ENCODE results near the gene DOK5.
"Not testable (repeated sequence)": the region's sequence is repeated elsewhere in the genome, so short reads cannot be mapped to it uniquely, and the experiment has no call there.

The DOK5 gene

GRCh38 chr20:54479138-54479906, 3.9 kb downstream of the DOK5 start:
- Mint-ChIP-seq H3K9me3 (no peaks in the 10 kb centered on the region), H3K36me3 (ENCODE audit: low read depth) (no peaks in the 10 kb centered on the region), H3K4me1 (ENCODE audit: low read depth) (peaks cover 10% of the 10 kb centered on the region), H3K27ac (no peak overlapping the region), H3K4me3 (no peak overlapping the region), H3K27me3 (peaks cover 66% of the 10 kb centered on the region)
- DNase-seq, result no peak

DNA sequence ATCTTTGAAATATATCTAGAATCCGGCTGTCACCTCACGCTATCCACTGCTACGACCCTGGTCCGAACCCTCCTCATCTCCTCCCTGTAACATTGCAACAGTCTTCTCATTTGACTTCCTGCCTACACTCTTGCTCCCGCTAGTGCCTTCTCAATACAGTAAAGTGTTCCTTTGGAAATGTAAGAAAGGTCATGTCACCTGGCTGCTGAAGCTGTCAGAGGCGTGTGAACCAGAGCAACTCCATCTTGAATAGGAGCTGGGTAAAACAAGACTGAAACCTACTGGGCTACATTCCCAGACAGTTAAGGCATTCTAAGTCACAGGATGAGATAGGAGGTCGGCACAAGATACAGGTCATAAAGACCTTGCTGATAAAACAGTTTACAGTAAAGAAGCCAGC, 4.5 kb downstream of the DOK5 start:
- not testable (repeated sequence) for H3K27ac Mint-ChIP-seq; DNase-seq; H3K4me1 Mint-ChIP-seq (ENCODE audit: low read depth); H3K36me3 Mint-ChIP-seq (ENCODE audit: low read depth); H3K4me3 Mint-ChIP-seq; H3K9me3 Mint-ChIP-seq
- H3K27me3 Mint-ChIP-seq, result peaks cover 60% of the 10 kb centered on the region

- Mint-ChIP-seq H3K4me3 (no peak overlapping the region), H3K4me1 (ENCODE audit: low read depth) (peaks cover 3% of the 10 kb centered on the region), H3K9me3 (no peaks in the 10 kb centered on the region), H3K36me3 (ENCODE audit: low read depth) (no peaks in the 10 kb centered on the region), H3K27ac (no peak overlapping the region), H3K27me3 (peaks cover 50% of the 10 kb centered on the region)
- no peak for DNase-seq
Measured at GRCh38 chr20:54481442-54481841, 6.0 kb downstream of the DOK5 start.

- DNase-seq, result no peak
- H3K27ac Mint-ChIP-seq, result no peak overlapping the region
- peaks cover 19% of the 10 kb centered on the region for H3K27me3 Mint-ChIP-seq
- H3K4me3 Mint-ChIP-seq, result no peak overlapping the region
- no peaks in the 10 kb centered on the region for H3K36me3 Mint-ChIP-seq (ENCODE audit: low read depth)
- peaks cover 3% of the 10 kb centered on the region for H3K9me3 Mint-ChIP-seq
- no peaks in the 10 kb centered on the region for H3K4me1 Mint-ChIP-seq (ENCODE audit: low read depth)
Measured at GRCh38 chr20:54485631-54486030, 10.2 kb downstream of the DOK5 start.

GRCh38 chr20:54486585-54486984, 11.2 kb downstream of the DOK5 start:
- Mint-ChIP-seq H3K27ac (no peak overlapping the region), H3K9me3 (peaks cover 3% of the 10 kb centered on the region), H3K36me3 (ENCODE audit: low read depth) (no peaks in the 10 kb centered on the region), H3K27me3 (peaks cover 16% of the 10 kb centered on the region), H3K4me3 (no peak overlapping the region), H3K4me1 (ENCODE audit: low read depth) (no peaks in the 10 kb centered on the region)
- DNase-seq, result no peak

- Mint-ChIP-seq H3K9me3 (peaks cover 3% of the 10 kb centered on the region), H3K36me3 (ENCODE audit: low read depth) (no peaks in the 10 kb centered on the region), H3K27me3 (peaks cover 13% of the 10 kb centered on the region), H3K27ac (no peak overlapping the region), H3K4me3 (no peak overlapping the region), H3K4me1 (ENCODE audit: low read depth) (no peaks in the 10 kb centered on the region)
- DNase-seq, result no peak
Measured at GRCh38 chr20:54488442-54488841, 13.0 kb downstream of the DOK5 start.

DNA sequence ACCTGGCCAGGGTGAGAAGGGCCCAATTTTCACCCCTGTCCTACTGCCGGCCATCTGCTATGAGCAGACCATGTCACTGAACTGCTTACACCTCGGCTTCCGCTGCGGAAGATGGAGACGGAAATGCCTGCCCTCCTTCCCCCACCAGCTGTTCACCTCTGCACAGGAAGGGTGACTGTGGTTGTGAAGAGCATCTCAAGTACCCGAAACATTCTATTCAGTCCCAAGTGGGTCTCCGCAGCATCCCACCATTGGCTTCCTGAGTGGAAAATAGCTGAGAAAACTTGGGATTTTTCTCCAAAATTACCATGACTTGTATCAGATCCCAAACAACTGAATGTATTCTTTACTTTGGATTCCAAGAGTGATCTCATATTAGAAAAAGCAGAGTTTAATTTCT, 16.1 kb downstream of the DOK5 start:
- H3K9me3 Mint-ChIP-seq, result peaks cover 3% of the 10 kb centered on the region
- no peak overlapping the region for H3K4me3 Mint-ChIP-seq

DNA sequence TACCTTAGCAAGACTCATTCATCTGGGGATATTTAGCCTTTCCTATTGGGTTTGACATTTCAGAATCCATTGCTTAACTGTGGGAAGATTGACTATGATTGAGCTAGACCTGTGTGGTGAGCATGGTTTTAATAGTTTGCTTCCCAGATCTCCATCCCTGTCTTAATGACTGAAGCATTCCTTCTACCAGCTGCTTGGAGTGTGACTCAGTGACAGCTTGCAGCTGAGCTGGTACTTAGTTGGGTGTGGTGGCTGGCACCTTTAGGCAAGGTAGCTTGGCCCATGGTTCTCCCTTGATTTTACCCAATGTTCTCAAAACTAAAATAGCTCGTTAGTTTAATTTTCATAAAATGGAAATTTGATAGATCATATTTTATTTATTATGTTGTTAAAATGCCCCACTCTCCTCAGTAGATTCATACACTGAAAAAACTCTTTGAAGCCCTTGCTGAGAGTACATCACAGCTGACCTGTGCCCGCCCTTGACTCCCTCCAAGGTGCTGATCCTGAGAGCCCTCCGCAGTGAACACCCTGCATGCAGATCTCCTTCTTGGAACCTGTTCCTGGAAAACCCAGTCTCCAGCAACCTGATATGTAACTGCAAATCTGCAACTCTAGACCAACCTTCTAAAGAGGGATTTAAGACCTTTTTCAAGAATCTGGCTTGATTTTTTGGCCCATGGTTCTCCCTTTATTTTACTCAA, 19.1 kb downstream of the DOK5 start:
- H3K36me3 Mint-ChIP-seq (ENCODE audit: low read depth), result no peaks in the 10 kb centered on the region
- peaks cover 2% of the 10 kb centered on the region for H3K9me3 Mint-ChIP-seq
- H3K27ac Mint-ChIP-seq, result no peak overlapping the region
- H3K4me1 Mint-ChIP-seq (ENCODE audit: low read depth), result no peaks in the 10 kb centered on the region
- H3K27me3 Mint-ChIP-seq, result peaks cover 13% of the 10 kb centered on the region
- H3K4me3 Mint-ChIP-seq, result no peak overlapping the region
- no peak for DNase-seq

More for the DNA sequence above, 16.1 kb downstream of the DOK5 start:
- H3K4me1 Mint-ChIP-seq (ENCODE audit: low read depth), result no peaks in the 10 kb centered on the region
- no peak for DNase-seq
- H3K27ac Mint-ChIP-seq, result no peak overlapping the region
- peaks cover 10% of the 10 kb centered on the region for H3K27me3 Mint-ChIP-seq
- H3K36me3 Mint-ChIP-seq (ENCODE audit: low read depth), result no peaks in the 10 kb centered on the region

DNA sequence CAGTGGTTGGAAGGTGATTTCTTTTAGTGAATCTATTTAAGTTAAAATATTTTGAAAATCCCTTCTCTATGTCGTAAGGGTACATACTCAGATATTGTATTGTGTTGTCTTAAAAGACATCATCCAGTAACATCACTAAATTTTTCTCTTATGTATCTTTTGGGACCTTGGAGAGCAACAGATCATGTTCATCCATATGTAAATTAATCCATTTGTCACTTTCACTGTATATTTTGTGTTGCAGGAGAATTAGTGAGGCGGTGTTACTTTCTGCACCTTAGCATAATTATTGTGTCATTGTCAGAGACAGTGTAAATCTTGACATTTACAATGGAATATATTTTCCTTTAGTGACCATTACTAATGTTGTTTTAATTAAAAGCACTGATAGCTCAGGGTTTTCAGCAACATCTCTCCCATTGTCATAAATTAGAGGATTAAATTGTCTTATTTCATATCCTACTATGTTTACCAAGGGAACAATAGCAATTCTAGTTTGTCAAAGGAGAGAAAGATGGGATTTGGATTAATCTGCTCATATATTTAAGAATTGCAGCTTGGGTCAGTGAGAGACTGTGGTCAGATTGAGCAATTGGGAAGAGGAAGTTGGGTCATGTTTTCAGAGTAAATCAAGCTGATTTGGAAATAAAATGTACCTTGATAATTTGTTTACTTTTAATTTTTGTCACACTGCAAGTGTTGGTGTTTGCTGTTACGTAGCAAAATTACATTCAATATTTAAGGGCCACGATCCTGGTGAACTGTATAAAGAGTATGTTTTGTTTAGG, 22.7 kb downstream of the DOK5 start:
- Mint-ChIP-seq H3K36me3 (ENCODE audit: low read depth) (no peaks in the 10 kb centered on the region), H3K27ac (no peak overlapping the region), H3K9me3 (no peaks in the 10 kb centered on the region), H3K4me3 (no peak overlapping the region), H3K27me3 (peaks cover 7% of the 10 kb centered on the region), H3K4me1 (ENCODE audit: low read depth) (no peaks in the 10 kb centered on the region)
- DNase-seq, result no peak

GRCh38 chr20:54499111-54499510, 23.7 kb downstream of the DOK5 start:
- Mint-ChIP-seq H3K9me3 (no peaks in the 10 kb centered on the region), H3K27me3 (peaks cover 6% of the 10 kb centered on the region), H3K4me3 (no peak overlapping the region), H3K36me3 (ENCODE audit: low read depth) (no peaks in the 10 kb centered on the region), H3K27ac (no peak overlapping the region), H3K4me1 (ENCODE audit: low read depth) (no peaks in the 10 kb centered on the region)
- DNase-seq, result no peak

DNA sequence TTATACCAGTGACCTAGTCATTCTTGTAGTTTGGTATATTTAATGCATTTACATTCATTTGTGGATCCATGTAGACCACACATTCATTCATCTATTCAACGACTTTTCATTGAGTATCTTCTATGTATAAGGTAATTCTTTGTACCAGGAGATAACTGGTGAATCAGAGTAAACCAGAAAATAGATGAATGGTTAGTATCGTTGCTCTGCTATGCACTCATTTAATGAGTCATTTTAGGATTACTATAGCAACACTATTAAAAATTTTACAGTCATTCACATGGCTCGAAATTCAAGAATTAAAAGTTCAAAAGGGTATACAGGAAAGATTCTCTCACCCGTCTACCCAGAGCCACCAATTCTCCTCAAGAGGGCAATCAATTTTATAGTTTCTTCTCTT, 26.8 kb downstream of the DOK5 start:
- no peaks in the 10 kb centered on the region for H3K4me1 Mint-ChIP-seq (ENCODE audit: low read depth)
- H3K27me3 Mint-ChIP-seq, result peaks cover 14% of the 10 kb centered on the region
- no peak overlapping the region for H3K27ac Mint-ChIP-seq
- peaks cover 3% of the 10 kb centered on the region for H3K9me3 Mint-ChIP-seq
- H3K4me3 Mint-ChIP-seq, result no peak overlapping the region
- DNase-seq, result no peak
- H3K36me3 Mint-ChIP-seq (ENCODE audit: low read depth), result no peaks in the 10 kb centered on the region

DNA sequence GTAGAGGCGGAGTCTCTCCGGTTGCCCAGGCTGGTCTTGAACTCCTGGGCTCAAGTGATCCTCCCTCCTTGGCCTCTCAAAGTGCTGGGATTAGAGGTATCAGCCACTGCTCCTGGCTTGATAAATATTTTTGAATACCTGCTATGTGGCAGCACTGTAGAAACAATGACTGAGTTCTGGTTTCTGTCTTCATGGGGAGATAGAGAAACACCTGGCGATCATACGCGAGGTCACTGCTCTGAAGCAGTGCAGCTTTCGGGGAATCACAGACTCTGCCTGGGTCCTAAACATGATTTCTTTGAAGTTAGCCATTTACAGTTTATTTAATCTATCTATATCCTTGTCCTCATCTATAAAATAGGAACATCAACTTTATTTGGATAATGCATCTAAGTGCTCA, 31.2 kb downstream of the DOK5 start:
- H3K9me3 Mint-ChIP-seq, result peaks cover 3% of the 10 kb centered on the region
- H3K27ac Mint-ChIP-seq, result no peak overlapping the region
- no peak overlapping the region for H3K4me3 Mint-ChIP-seq
- DNase-seq, result no peak
- no peaks in the 10 kb centered on the region for H3K4me1 Mint-ChIP-seq (ENCODE audit: low read depth)
- peaks cover 8% of the 10 kb centered on the region for H3K27me3 Mint-ChIP-seq
- no peaks in the 10 kb centered on the region for H3K36me3 Mint-ChIP-seq (ENCODE audit: low read depth)

DNA sequence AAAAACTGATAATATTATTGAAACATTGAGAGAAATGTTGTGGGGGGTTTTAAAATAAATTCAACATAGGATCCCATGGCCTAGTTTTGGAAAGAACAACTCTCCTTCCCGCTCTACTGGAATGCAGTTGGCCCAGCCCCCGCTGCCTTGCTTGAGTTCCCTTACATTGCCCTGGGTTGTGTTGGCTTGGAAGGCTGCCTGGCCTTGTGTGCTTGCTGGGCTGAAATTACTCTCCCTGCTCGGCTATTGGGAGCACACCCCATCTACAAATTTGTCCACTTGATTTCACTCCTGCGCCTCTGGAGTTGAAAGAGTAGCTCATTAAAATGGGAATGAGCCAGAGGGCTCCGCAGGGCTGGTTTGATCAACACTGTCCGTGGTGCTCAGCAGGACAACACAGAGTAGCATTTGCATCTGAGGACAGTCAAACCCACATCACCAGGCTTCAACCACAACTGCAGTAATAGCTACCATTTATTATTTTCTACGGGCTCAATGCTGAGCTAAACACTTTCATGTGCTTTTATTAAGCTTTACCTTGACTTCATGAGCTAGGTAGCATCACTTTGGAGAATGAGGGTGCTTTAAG, 35.2 kb downstream of the DOK5 start:
- Mint-ChIP-seq H3K36me3 (ENCODE audit: low read depth) (no peaks in the 10 kb centered on the region), H3K4me3 (no peak overlapping the region), H3K27ac (no peak overlapping the region), H3K4me1 (ENCODE audit: low read depth) (no peaks in the 10 kb centered on the region), H3K9me3 (peaks cover 7% of the 10 kb centered on the region), H3K27me3 (peaks cover 5% of the 10 kb centered on the region)
- DNase-seq, result no peak

DNA sequence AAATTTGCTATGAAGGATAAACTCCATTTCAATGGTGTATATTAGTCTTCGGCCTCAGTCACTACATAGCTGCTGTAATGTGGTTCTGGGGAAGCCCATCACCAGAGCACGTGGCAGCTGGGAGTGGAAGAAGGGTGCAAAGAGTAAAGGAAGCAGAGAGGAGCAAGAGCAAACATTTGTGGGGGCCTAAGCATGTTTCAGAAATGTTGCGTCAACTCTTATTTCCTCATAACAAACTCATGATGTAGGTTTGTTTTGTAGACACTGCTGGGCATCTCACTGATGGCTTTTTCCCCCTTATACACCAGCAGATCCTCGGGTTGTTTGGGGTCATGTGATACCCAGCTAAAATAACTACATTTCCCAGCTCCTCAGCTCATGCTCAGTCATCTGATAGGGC, 37.3 kb downstream of the DOK5 start:
- Mint-ChIP-seq H3K4me1 (ENCODE audit: low read depth) (no peaks in the 10 kb centered on the region), H3K27ac (no peak overlapping the region), H3K9me3 (peaks cover 7% of the 10 kb centered on the region), H3K27me3 (no peaks in the 10 kb centered on the region), H3K36me3 (ENCODE audit: low read depth) (no peaks in the 10 kb centered on the region), H3K4me3 (no peak overlapping the region)
- DNase-seq, result no peak

Data from activated T-cell treated with anti-CD3 and anti-CD28 coated beads, Interleukin-2, amount 50 U/mL, for 24 hours (primary cell).